Adipocyte (in vitro differentiated cells): ENCODE data around the gene THRSP.
A peak's percentile ranks its signal among the peaks of the same experiment; 100 is the strongest.
"Not testable (repeated sequence)": the region's sequence is repeated elsewhere in the genome, so short reads cannot be mapped to it uniquely, and the experiment has no call there.

Experiments used
- DNase-seq: peaks from one replicate; pipeline ENCODE4 v3.0.0-alpha.2; 2015; ENCODE audit warnings: low read depth
- H3K27me3 ChIP-seq: replicated peaks from 2 replicates; pipeline ENCODE4 v1.7.0; 2013; ENCODE audit warnings: mild to moderate bottlenecking, low read length, moderate library complexity; ENCODE audit not compliant: control insufficient read depth, insufficient read depth
- H3K36me3 ChIP-seq: 2 replicates; pipeline ENCODE4 v1.7.0; 2013; ENCODE audit warnings: low read length, mild to moderate bottlenecking, moderate library complexity; ENCODE audit not compliant: control insufficient read depth, insufficient read depth, severe bottlenecking
- H3K4me1 ChIP-seq: 2 replicates; pipeline ENCODE4 v1.7.0; 2013; ENCODE audit warnings: mild to moderate bottlenecking, low read length, moderate library complexity; ENCODE audit not compliant: control insufficient read depth, insufficient read depth
- H3K4me3 ChIP-seq: 2 replicates; pipeline ENCODE4 v1.7.0; 2013; ENCODE audit warnings: mild to moderate bottlenecking, low read length, moderate library complexity
- H3K9ac ChIP-seq: 2 replicates; pipeline ENCODE4 v1.7.0; 2013; ENCODE audit warnings: mild to moderate bottlenecking, low read length, moderate library complexity
- H3K9me3 ChIP-seq: 2 replicates; pipeline ENCODE4 v1.7.0; 2013; ENCODE audit warnings: mild to moderate bottlenecking, low read length, moderate library complexity; ENCODE audit not compliant: control insufficient read depth

THRSP gene

GRCh38 chr11:78069465-78069864, 5.8 kb downstream of the THRSP start:
- Histone ChIP-seq H3K36me3 (peaks cover 52% of the 10 kb centered on the region), H3K9me3 (no peaks in the 10 kb centered on the region), H3K27me3 (no peaks in the 10 kb centered on the region), H3K9ac (peak overlapping the region; percentile 20), H3K4me3 (no peak overlapping the region), H3K4me1 (peaks cover 18% of the 10 kb centered on the region)
- no peak for DNase-seq

DNA sequence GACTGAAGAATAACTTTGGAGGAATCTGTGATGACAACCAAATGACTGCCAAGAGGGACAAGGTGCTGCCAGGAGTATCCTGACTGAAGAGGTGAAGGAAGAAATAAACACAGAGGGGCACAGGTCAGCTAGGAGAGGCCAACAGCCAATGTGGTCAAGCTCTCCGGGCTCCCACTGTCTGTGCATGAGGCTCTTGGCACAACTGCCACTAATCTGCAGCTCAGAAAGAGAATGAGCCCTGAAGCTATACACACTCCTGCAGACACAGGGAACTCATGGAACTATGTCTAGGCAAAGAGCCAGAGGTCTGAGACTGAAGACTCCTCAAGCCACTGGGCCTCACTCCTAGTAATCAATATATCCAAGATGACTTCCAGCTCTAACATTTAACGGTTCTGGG, 7.0 kb downstream of the THRSP start:
- peaks cover 19% of the 10 kb centered on the region for H3K4me1 ChIP-seq
- no peak overlapping the region for H3K9ac ChIP-seq
- H3K4me3 ChIP-seq: no peak overlapping the region
- DNase-seq: no peak
- no peaks in the 10 kb centered on the region for H3K9me3 ChIP-seq
- H3K36me3 ChIP-seq: peaks cover 52% of the 10 kb centered on the region
- no peaks in the 10 kb centered on the region for H3K27me3 ChIP-seq

GRCh38 chr11:78071717-78072116, 8.1 kb downstream of the THRSP start:
- Histone ChIP-seq H3K4me3 (no peak overlapping the region), H3K27me3 (no peaks in the 10 kb centered on the region), H3K4me1 (peaks cover 29% of the 10 kb centered on the region), H3K9ac (no peak overlapping the region), H3K9me3 (no peaks in the 10 kb centered on the region), H3K36me3 (peaks cover 52% of the 10 kb centered on the region)
- DNase-seq: no peak

GRCh38 chr11:78072455-78072854, 8.8 kb downstream of the THRSP start:
- Histone ChIP-seq H3K36me3 (peaks cover 50% of the 10 kb centered on the region), H3K4me3 (no peak overlapping the region), H3K9me3 (no peaks in the 10 kb centered on the region), H3K27me3 (no peaks in the 10 kb centered on the region), H3K4me1 (peaks cover 36% of the 10 kb centered on the region), H3K9ac (no peak overlapping the region)
- no peak for DNase-seq

GRCh38 chr11:78074756-78075155, 11.1 kb downstream of the THRSP start:
- no peak for DNase-seq
- Histone ChIP-seq H3K4me3 (no peak overlapping the region), H3K27me3 (no peaks in the 10 kb centered on the region), H3K4me1 (peaks cover 39% of the 10 kb centered on the region), H3K9ac (no peak overlapping the region), H3K9me3 (no peaks in the 10 kb centered on the region), H3K36me3 (peaks cover 29% of the 10 kb centered on the region)

DNA sequence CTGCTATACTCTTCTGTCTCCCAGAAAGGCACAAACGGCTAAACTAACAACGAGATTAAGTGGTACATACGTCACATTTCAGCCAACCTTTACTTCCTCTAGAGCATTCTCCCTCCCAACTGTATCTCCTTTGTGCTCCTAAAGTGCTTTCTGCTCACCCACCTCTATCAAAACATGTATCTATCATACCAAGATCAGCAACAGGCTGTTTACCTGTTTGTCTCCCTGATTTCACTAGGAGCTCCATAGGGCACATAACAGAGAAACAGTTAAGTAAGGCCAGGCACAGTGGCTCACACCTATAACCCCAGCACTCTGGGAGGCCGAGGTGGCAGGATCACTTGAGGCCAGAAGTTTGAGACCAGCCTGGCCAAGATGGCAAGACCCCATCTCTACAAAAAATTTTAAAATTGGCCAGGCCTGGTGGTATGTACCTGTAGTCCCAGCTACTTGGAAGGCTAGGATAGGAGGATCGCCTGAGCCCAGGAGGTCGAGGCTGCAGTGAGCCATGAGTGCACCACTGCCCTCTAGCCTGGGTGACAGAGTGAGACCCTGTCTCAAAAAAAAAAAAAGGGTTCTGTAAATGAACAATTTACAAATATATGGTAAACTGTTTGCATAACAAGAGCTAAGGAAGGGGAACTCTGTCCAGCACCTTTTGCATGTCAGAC, 13.2 kb downstream of the THRSP start:
- H3K36me3 ChIP-seq: peaks cover 8% of the 10 kb centered on the region

GRCh38 chr11:78077592-78077991, 13.9 kb downstream of the THRSP start:
- DNase-seq, H3K9me3 ChIP-seq, H3K36me3 ChIP-seq, H3K27me3 ChIP-seq: not testable (repeated sequence)
- peaks cover 38% of the 10 kb centered on the region for H3K4me1 ChIP-seq
- peak overlapping the region; percentile 94 for H3K9ac ChIP-seq
- peak overlapping the region; percentile 85 for H3K4me3 ChIP-seq

More for the DNA sequence above, 13.2 kb downstream of the THRSP start:
- H3K4me1 ChIP-seq: peaks cover 38% of the 10 kb centered on the region
- DNase-seq: no peak
- H3K9me3 ChIP-seq: no peaks in the 10 kb centered on the region
- no peaks in the 10 kb centered on the region for H3K27me3 ChIP-seq
- H3K9ac ChIP-seq: no peak overlapping the region
- peak overlapping the region; percentile 85 for H3K4me3 ChIP-seq

- Histone ChIP-seq H3K4me3 (peak overlapping the region; percentile 85), H3K36me3 (no peaks in the 10 kb centered on the region), H3K4me1 (peaks cover 38% of the 10 kb centered on the region), H3K27me3 (no peaks in the 10 kb centered on the region), H3K9me3 (no peaks in the 10 kb centered on the region), H3K9ac (peak overlapping the region; percentile 94)
- no peak for DNase-seq
Measured at GRCh38 chr11:78078218-78079167, 14.8 kb downstream of the THRSP start.

DNA sequence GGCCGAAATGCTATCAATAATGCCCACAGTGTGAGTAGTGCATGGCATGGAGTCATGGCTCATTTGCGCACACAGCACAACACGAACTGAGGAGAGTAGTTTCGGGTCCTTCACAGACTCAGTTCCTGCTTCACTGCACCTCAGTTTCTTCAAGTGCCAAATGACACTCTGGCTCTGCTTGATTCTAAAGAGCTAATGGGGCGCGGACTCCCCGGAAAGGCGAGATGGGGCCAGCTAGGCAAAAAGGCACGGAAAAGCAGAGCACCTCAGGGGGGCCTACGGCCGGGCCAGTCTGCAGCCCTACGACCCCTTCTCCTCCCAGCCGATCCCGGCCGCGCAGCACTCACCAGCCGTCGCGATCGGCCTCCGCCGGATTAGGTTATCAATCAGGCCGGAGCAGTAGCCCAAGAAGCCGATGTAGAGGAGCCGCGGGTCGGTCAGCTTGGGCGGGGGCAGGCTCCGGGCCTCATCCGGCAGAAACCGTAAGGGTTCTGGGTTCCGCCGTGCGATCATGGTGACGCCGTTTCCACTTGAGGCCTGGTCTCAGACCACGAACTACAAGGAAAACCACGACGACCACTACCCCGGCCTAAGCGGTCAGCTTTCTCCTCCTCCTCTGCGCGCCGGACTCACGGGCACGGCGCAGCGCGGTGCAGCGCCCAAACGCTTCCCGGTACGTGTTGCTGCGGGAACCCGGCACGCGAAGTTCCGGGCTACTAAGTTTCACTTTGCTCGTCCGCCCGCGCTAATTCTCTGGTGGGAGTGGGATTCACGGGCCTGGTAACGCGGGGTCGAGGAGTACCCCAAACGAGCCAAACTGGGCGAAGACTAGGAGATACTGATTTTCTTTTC, 15.8 kb downstream of the THRSP start, which contains the start of gene NDUFC2:
NDUFC2 (minus strand) TSS at position 631 of the 852 bp plus-strand sequence; CDS start at position 513, 118 bp downstream.
- H3K4me1 ChIP-seq: peaks cover 38% of the 10 kb centered on the region
- peak within 1 kb of the TSS; percentile 85 for H3K4me3 ChIP-seq
- H3K9ac ChIP-seq: peak within 1 kb of the TSS; percentile 94
- peak; percentile 93 for DNase-seq
- H3K36me3 ChIP-seq: no peaks in the 10 kb centered on the region
- no peaks in the 10 kb centered on the region for H3K9me3 ChIP-seq
- H3K27me3 ChIP-seq: no peaks in the 10 kb centered on the region

DNA sequence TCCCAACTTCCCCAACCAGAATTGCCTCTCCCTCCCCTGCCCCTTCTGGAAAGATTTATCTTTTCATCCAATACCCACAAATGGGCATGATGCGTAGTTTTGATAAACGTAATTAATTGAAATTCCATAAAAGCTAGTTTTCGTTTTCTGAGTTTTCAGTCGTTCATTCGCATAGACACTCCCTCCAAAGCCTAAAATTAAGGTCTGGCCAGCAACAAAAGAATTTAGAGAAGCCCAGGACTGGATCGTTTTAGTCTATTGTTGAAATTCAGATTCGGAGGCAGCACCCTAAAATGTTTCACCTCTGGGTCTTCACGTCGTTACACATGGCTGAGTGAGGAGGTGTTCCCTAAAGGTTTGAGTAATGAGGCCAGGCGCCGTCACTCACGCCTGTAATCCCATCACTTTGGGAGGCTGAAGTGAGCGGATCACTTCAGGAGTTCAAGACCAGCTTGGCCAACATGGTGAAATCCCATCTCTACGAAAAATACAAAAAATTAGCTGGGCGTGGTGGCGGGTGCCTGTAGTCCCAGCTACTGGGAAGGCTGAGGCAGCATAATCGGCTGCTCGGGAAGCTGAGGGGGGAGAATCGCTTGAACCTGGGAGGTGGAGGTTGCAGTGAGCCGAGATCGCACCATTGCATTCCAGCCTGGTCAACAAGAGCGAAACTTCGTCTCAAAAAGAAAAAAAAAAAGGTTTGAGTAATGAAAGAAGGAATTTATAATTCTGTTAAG, 16.6 kb downstream of the THRSP start:
- no peaks in the 10 kb centered on the region for H3K27me3 ChIP-seq
- H3K4me3 ChIP-seq: peak overlapping the region; percentile 85
- no peaks in the 10 kb centered on the region for H3K36me3 ChIP-seq
- DNase-seq: no peak
- H3K9ac ChIP-seq: peak overlapping the region; percentile 94
- peaks cover 38% of the 10 kb centered on the region for H3K4me1 ChIP-seq
- H3K9me3 ChIP-seq: no peaks in the 10 kb centered on the region
